IMR-90 (cell line): ENCODE measurements around the gene PLVAP.

Experiments used
- BHLHE40 ChIP-seq: fragments of 150-350 bp; IDR thresholded peaks from 2 replicates; pipeline ENCODE4 v1.6.1; 2016; ENCODE audit warnings: mild to moderate bottlenecking, low read depth, low read length
- CEBPB ChIP-seq: IDR thresholded peaks from 2 replicates; pipeline ENCODE4 v1.6.1; 2012; ENCODE audit warnings: low read depth, low read length, improper control_type of control experiment
- CHD1 ChIP-seq: IDR thresholded peaks from 2 replicates; pipeline ENCODE4 v1.6.1; 2012; ENCODE audit warnings: low read depth, low read length, improper control_type of control experiment
- FOS ChIP-seq: fragments of 150-350 bp; IDR thresholded peaks from 2 replicates; pipeline ENCODE4 v1.6.1; 2016; ENCODE audit warnings: low read depth, low read length
- MXI1 ChIP-seq: IDR thresholded peaks from 2 replicates; pipeline ENCODE4 v1.6.1; 2012; ENCODE audit warnings: low read depth, mild to moderate bottlenecking, low read length, moderate library complexity, borderline replicate concordance
- NFE2L2 ChIP-seq: fragments of 150-350 bp; IDR thresholded peaks from 2 replicates; pipeline ENCODE4 v1.6.1; 2016; ENCODE audit warnings: low read depth, mild to moderate bottlenecking, low read length
- POLR2A ChIP-seq: IDR thresholded peaks from 2 replicates; pipeline ENCODE4 v1.6.1; 2012; ENCODE audit warnings: mild to moderate bottlenecking, low read depth, low read length
- RAD21 ChIP-seq: IDR thresholded peaks from 2 replicates; pipeline ENCODE4 v1.6.1; 2012; ENCODE audit warnings: low read length, improper control_type of control experiment
- RFX5 ChIP-seq: IDR thresholded peaks from 2 replicates; pipeline ENCODE4 v1.8.0; 2012; ENCODE audit warnings: low read depth, mild to moderate bottlenecking, low read length, moderate library complexity
- SMC3 ChIP-seq: fragments of 150-350 bp; IDR thresholded peaks from 2 replicates; pipeline ENCODE4 v1.6.1; 2016; ENCODE audit warnings: low read depth, mild to moderate bottlenecking, antibody characterized with exemption, low read length, moderate library complexity
- USF2 ChIP-seq: fragments of 150-350 bp; IDR thresholded peaks from 2 replicates; pipeline ENCODE4 v1.6.1; 2017; ENCODE audit warnings: mild to moderate bottlenecking, antibody characterized with exemption, low read length, low read depth
- TF ChIP-seq, protein P1 (sequence below): conservative IDR thresholded peaks from 2 replicates; pipeline ENCODE4 v1.5.1; 2012; ENCODE audit warnings: mild to moderate bottlenecking, low read depth, low read length, improper control_type of control experiment

DNA sequence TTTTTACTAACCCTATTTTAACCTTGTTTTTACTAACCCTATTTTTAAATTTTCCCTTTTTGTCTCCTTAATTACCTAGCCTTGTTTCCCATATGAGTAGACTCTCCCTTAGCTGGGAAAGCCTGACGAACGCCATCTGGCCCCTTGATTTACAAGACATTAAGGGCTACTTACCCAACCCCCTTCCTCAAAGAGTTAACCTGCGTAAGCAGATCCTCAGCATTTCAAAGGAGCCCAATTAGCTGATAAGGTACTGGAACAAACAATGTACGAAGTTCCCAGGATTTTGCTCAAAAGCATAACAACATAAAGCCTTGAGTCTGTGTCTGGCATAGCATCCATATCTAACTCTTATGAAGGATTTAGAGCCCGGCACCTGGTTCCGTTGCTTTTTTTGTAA lies 38.0 kb upstream of the PLVAP start:
- TF ChIP-seq, protein P1, sequence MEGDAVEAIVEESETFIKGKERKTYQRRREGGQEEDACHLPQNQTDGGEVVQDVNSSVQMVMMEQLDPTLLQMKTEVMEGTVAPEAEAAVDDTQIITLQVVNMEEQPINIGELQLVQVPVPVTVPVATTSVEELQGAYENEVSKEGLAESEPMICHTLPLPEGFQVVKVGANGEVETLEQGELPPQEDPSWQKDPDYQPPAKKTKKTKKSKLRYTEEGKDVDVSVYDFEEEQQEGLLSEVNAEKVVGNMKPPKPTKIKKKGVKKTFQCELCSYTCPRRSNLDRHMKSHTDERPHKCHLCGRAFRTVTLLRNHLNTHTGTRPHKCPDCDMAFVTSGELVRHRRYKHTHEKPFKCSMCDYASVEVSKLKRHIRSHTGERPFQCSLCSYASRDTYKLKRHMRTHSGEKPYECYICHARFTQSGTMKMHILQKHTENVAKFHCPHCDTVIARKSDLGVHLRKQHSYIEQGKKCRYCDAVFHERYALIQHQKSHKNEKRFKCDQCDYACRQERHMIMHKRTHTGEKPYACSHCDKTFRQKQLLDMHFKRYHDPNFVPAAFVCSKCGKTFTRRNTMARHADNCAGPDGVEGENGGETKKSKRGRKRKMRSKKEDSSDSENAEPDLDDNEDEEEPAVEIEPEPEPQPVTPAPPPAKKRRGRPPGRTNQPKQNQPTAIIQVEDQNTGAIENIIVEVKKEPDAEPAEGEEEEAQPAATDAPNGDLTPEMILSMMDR, result no peak
- TF ChIP-seq POLR2A, result no peak
- no peak for TF ChIP-seq MXI1
- no peak for TF ChIP-seq CHD1
- TF ChIP-seq NFE2L2, result no peak
- TF ChIP-seq RFX5, result no peak
- no peak for TF ChIP-seq CEBPB
- TF ChIP-seq RAD21, result no peak
- TF ChIP-seq BHLHE40, result no peak
- TF ChIP-seq USF2, result no peak
- no peak for TF ChIP-seq FOS
- no peak for TF ChIP-seq SMC3
